ENCODE results near the gene MRPL4. TPM values are rescaled to one million over a fixed set of nuclear protein-coding genes. Genes with fewer than 3 reads are reported as not detected.

MRPL4 gene
- total RNA-seq, 2 donors from 2014 or later, result 66.0 to 69.2 TPM

- Histone ChIP-seq H3K27me3 (ENCODE audit: control insufficient read depth, insufficient read depth, low read length, poor library complexity, severe bottlenecking) (no peaks in the 10 kb centered on the region), H3K9ac (ENCODE audit: extremely low read depth, low read length, poor library complexity, severe bottlenecking) (no peak overlapping the region), H3K4me1 (ENCODE audit: control insufficient read depth, insufficient read depth, low read length) (no peaks in the 10 kb centered on the region), H3K9me3 (ENCODE audit: control insufficient read depth, low read length) (no peaks in the 10 kb centered on the region), H3K36me3 (ENCODE audit: control insufficient read depth, insufficient read depth, low read length) (no peaks in the 10 kb centered on the region), H3K27ac (ENCODE audit: low read depth, low read length) (no peak overlapping the region), H3K4me3 (ENCODE audit: low read length) (no peak overlapping the region)
- Mint-ChIP-seq H3K36me3 (ENCODE audit: low read depth) (peaks cover 10% of the 10 kb centered on the region), H3K27me3 (ENCODE audit: insufficient read depth) (no peaks in the 10 kb centered on the region), H3K9me3 (no peaks in the 10 kb centered on the region), H3K4me1 (no peaks in the 10 kb centered on the region), H3K27ac (no peak overlapping the region), H3K4me3 (no peak overlapping the region)
- no peak for DNase-seq
- TF ChIP-seq CTCF (conservative IDR thresholded peaks at IDR 0.05), result no peak
- 92 to 93% methylated on average over 7 of the region's 7 CpGs for WGBS, 2 experiments (ENCODE audit: insufficient coverage in 1 of 2, insufficient read length in 1 of 2)
These were observed 31.3 kb upstream of the MRPL4 start for GRCh38 chr19:10220695-10221094.

- WGBS, 2 experiments (ENCODE audit: insufficient coverage in 1 of 2, insufficient read length in 1 of 2), result 89 to 93% methylated on average over 10 to 14 of the region's 14 CpGs
- Mint-ChIP-seq H3K36me3 (ENCODE audit: low read depth) (peaks cover 10% of the 10 kb centered on the region), H3K27ac (no peak overlapping the region), H3K4me3 (no peak overlapping the region), H3K4me1 (no peaks in the 10 kb centered on the region), H3K9me3 (no peaks in the 10 kb centered on the region), H3K27me3 (ENCODE audit: insufficient read depth) (no peaks in the 10 kb centered on the region)
- Histone ChIP-seq H3K9ac (ENCODE audit: extremely low read depth, low read length, poor library complexity, severe bottlenecking) (no peak overlapping the region), H3K9me3 (ENCODE audit: control insufficient read depth, low read length) (no peaks in the 10 kb centered on the region), H3K27me3 (ENCODE audit: control insufficient read depth, insufficient read depth, low read length, poor library complexity, severe bottlenecking) (no peaks in the 10 kb centered on the region), H3K4me3 (ENCODE audit: low read length) (no peak overlapping the region), H3K27ac (ENCODE audit: low read depth, low read length) (no peak overlapping the region), H3K36me3 (ENCODE audit: control insufficient read depth, insufficient read depth, low read length) (no peaks in the 10 kb centered on the region), H3K4me1 (ENCODE audit: control insufficient read depth, insufficient read depth, low read length) (no peaks in the 10 kb centered on the region)
- no peak for TF ChIP-seq CTCF (conservative IDR thresholded peaks at IDR 0.05)
- DNase-seq, result no peak
These were observed 29.7 kb upstream of the MRPL4 start for GRCh38 chr19:10222201-10222890.

- H3K9me3 ChIP-seq (ENCODE audit: control insufficient read depth, low read length), result no peaks in the 10 kb centered on the region
- no peaks in the 10 kb centered on the region for H3K4me1 ChIP-seq (ENCODE audit: control insufficient read depth, insufficient read depth, low read length)
- H3K27ac ChIP-seq (ENCODE audit: low read depth, low read length), result no peak overlapping the region
- H3K27me3 Mint-ChIP-seq (ENCODE audit: insufficient read depth), result no peaks in the 10 kb centered on the region
- no peaks in the 10 kb centered on the region for H3K36me3 ChIP-seq (ENCODE audit: control insufficient read depth, insufficient read depth, low read length)
- no peak for TF ChIP-seq CTCF (conservative IDR thresholded peaks at IDR 0.05)
- H3K27me3 ChIP-seq (ENCODE audit: control insufficient read depth, insufficient read depth, low read length, poor library complexity, severe bottlenecking), result no peaks in the 10 kb centered on the region
- H3K9me3 Mint-ChIP-seq, result no peaks in the 10 kb centered on the region
- H3K9ac ChIP-seq (ENCODE audit: extremely low read depth, low read length, poor library complexity, severe bottlenecking), result no peak overlapping the region
- no peak overlapping the region for H3K4me3 Mint-ChIP-seq
- WGBS, 2 experiments (ENCODE audit: insufficient coverage in 1 of 2, insufficient read length in 1 of 2), result 90 to 92% methylated on average over 20 to 27 of the region's 28 CpGs
- H3K27ac Mint-ChIP-seq, result no peak overlapping the region
- no peak overlapping the region for H3K4me3 ChIP-seq (ENCODE audit: low read length)
- no peaks in the 10 kb centered on the region for H3K4me1 Mint-ChIP-seq
- no peak for DNase-seq
- H3K36me3 Mint-ChIP-seq (ENCODE audit: low read depth), result peaks cover 10% of the 10 kb centered on the region
These were observed 28.4 kb upstream of the MRPL4 start for GRCh38 chr19:10223488-10224213.

Measured in endodermal cell (in vitro differentiated cells).